ENCODE measurements around the gene UBE3D.

DNA sequence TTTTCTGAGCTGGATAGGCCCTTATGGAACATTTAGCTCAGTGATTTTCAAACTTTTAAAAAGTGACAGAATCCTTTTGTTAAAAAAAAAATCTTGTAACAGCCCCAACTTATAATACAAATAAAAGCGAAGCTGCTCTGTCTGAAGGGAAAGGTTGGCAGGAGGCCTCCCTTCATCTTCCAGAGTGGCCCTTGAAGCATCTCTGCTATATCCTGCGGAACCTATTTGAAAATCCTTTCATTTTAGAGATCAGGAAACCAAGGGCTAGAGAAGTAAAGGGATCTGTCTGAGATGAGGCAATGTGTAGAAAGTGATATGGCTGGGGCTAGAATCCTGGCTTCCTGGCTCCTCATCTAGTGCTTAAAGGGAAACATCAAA, 107.8 kb downstream of the UBE3D start:
- TF ChIP-seq, protein P1, sequence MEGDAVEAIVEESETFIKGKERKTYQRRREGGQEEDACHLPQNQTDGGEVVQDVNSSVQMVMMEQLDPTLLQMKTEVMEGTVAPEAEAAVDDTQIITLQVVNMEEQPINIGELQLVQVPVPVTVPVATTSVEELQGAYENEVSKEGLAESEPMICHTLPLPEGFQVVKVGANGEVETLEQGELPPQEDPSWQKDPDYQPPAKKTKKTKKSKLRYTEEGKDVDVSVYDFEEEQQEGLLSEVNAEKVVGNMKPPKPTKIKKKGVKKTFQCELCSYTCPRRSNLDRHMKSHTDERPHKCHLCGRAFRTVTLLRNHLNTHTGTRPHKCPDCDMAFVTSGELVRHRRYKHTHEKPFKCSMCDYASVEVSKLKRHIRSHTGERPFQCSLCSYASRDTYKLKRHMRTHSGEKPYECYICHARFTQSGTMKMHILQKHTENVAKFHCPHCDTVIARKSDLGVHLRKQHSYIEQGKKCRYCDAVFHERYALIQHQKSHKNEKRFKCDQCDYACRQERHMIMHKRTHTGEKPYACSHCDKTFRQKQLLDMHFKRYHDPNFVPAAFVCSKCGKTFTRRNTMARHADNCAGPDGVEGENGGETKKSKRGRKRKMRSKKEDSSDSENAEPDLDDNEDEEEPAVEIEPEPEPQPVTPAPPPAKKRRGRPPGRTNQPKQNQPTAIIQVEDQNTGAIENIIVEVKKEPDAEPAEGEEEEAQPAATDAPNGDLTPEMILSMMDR (optimal IDR thresholded peaks at IDR 0.05 in 1 of 3, IDR thresholded peaks at IDR 0.05 in 1 of 3, conservative IDR thresholded peaks at IDR 0.05 in 1 of 3; ENCODE audit: extremely low read depth in 1 of 3, insufficient read depth in 2 of 3, low read length in 3 of 3) = no peak
- no peak for TF ChIP-seq EZH2 (IDR thresholded peaks at IDR 0.05; ENCODE audit: low read length)

All from keratinocyte (primary cell).